SK-N-SH treated with all-trans-retinoic acid at 6 μM for 48 hours (cell line): ENCODE results near the gene LCN12.

Experiments used
- ATAC-seq: fragments of 200-7000 bp; cut with Tn5 transposase; 3 replicates; pipeline ENCODE4 v1.9.1; 2020; ENCODE audit warnings: mild to moderate bottlenecking, moderate library complexity
- ARNTL ChIP-seq: fragments of 450-650 bp; formaldehyde crosslinking; IDR thresholded peaks from 2 replicates; pipeline ENCODE4 v1.5.0; 2020; ENCODE audit warnings: low read depth, mild to moderate bottlenecking, moderate library complexity, borderline replicate concordance
- BACH2 ChIP-seq: fragments of 250-450 bp; sonication (Bioruptor Pico); IDR thresholded peaks from 2 replicates; pipeline ENCODE4 v1.9.0; 2021; ENCODE audit warnings: mild to moderate bottlenecking, borderline replicate concordance
- CSDC2 ChIP-seq: fragments of 250-450 bp; sonication (Bioruptor Pico); IDR thresholded peaks from 2 replicates; pipeline ENCODE4 v1.5.0; 2020; ENCODE audit warnings: mild to moderate bottlenecking, moderate library complexity
- ESRRG ChIP-seq: fragments of 250-450 bp; sonication (Bioruptor Pico); IDR thresholded peaks from 2 replicates; pipeline ENCODE4 v1.6.1; 2021; ENCODE audit warnings: mild to moderate bottlenecking
- GLIS3 ChIP-seq: fragments of 250-450 bp; sonication (Bioruptor Pico); IDR thresholded peaks from 2 replicates; pipeline ENCODE4 v1.5.0; 2020; ENCODE audit warnings: mild to moderate bottlenecking, moderate library complexity
- ISL1 ChIP-seq: fragments of 250-450 bp; sonication (Bioruptor Pico); IDR thresholded peaks from 2 replicates; pipeline ENCODE4 v2.1.2; 2022; ENCODE audit warnings: mild to moderate bottlenecking, moderate library complexity
- OSR1 ChIP-seq: fragments of 250-450 bp; sonication (Bioruptor Pico); IDR thresholded peaks from 2 replicates; pipeline ENCODE4 v1.8.0; 2022; ENCODE audit warnings: moderate library complexity, mild to moderate bottlenecking, inconsistent platforms
- PPARA ChIP-seq: fragments of 250-450 bp; sonication (Bioruptor Pico); IDR thresholded peaks from 2 replicates; pipeline ENCODE4 v1.5.0; 2020; ENCODE audit warnings: mild to moderate bottlenecking, borderline replicate concordance
- RARB ChIP-seq: fragments of 250-450 bp; sonication (Bioruptor Pico); IDR thresholded peaks from 2 replicates; pipeline ENCODE4 v1.8.0; 2021; ENCODE audit warnings: mild to moderate bottlenecking, moderate library complexity
- SNAI2 ChIP-seq: fragments of 250-450 bp; sonication (Bioruptor Pico); IDR thresholded peaks from 2 replicates; pipeline ENCODE4 v1.5.0; 2020; ENCODE audit warnings: mild to moderate bottlenecking, moderate library complexity
- TCF4 ChIP-seq: fragments of 250-450 bp; sonication (Bioruptor Pico); IDR thresholded peaks from 2 replicates; pipeline ENCODE4 v1.8.0; 2021; ENCODE audit warnings: mild to moderate bottlenecking, moderate library complexity, borderline replicate concordance
- TOX ChIP-seq: fragments of 250-450 bp; sonication (Bioruptor Pico); IDR thresholded peaks from 2 replicates; pipeline ENCODE4 v1.8.0; 2021; ENCODE audit warnings: mild to moderate bottlenecking, moderate library complexity, borderline replicate concordance
- ZC3H10 ChIP-seq: fragments of 250-450 bp; sonication (Bioruptor Pico); IDR thresholded peaks from 2 replicates; pipeline ENCODE4 v1.5.1; 2021; ENCODE audit warnings: mild to moderate bottlenecking, moderate library complexity
- ZFP3 ChIP-seq: fragments of 250-450 bp; sonication (Bioruptor Pico); IDR thresholded peaks from 2 replicates; pipeline ENCODE4 v1.5.0; 2020; ENCODE audit warnings: mild to moderate bottlenecking, moderate library complexity
- ZFP30 ChIP-seq: fragments of 450-650 bp; formaldehyde crosslinking; IDR thresholded peaks from 2 replicates; pipeline ENCODE4 v1.5.0; 2022; ENCODE audit warnings: mild to moderate bottlenecking, moderate library complexity
- ZNF565 ChIP-seq: fragments of 450-650 bp; formaldehyde crosslinking; conservative IDR thresholded peaks from 2 replicates; pipeline ENCODE4 v1.5.0; 2020; ENCODE audit warnings: low read depth, mild to moderate bottlenecking, moderate library complexity
- ZNF70 ChIP-seq: fragments of 450-650 bp; formaldehyde crosslinking; IDR thresholded peaks from 2 replicates; pipeline ENCODE4 v1.5.0; 2020; ENCODE audit warnings: mild to moderate bottlenecking, moderate library complexity
- ZNF8 ChIP-seq: fragments of 450-650 bp; formaldehyde crosslinking; IDR thresholded peaks from 2 replicates; pipeline ENCODE4 v1.5.0; 2020; ENCODE audit warnings: mild to moderate bottlenecking, moderate library complexity
- TF ChIP-seq, protein P1 (sequence below): fragments of 250-450 bp; sonication (Bioruptor Pico); IDR thresholded peaks from 2 replicates; pipeline ENCODE4 v1.5.1; 2020; ENCODE audit warnings: low read depth, mild to moderate bottlenecking, moderate library complexity
- TF ChIP-seq, protein P2 (sequence below): fragments of 250-450 bp; sonication (Bioruptor Pico); IDR thresholded peaks from 2 replicates; pipeline ENCODE4 v1.8.0; 2020; ENCODE audit warnings: mild to moderate bottlenecking, moderate library complexity, borderline replicate concordance
- TF ChIP-seq, protein P3 (sequence below): fragments of 250-450 bp; sonication (Bioruptor Pico); IDR thresholded peaks from 2 replicates; pipeline ENCODE4 v1.5.0; 2020; ENCODE audit warnings: mild to moderate bottlenecking, moderate library complexity

Gene LCN12

DNA sequence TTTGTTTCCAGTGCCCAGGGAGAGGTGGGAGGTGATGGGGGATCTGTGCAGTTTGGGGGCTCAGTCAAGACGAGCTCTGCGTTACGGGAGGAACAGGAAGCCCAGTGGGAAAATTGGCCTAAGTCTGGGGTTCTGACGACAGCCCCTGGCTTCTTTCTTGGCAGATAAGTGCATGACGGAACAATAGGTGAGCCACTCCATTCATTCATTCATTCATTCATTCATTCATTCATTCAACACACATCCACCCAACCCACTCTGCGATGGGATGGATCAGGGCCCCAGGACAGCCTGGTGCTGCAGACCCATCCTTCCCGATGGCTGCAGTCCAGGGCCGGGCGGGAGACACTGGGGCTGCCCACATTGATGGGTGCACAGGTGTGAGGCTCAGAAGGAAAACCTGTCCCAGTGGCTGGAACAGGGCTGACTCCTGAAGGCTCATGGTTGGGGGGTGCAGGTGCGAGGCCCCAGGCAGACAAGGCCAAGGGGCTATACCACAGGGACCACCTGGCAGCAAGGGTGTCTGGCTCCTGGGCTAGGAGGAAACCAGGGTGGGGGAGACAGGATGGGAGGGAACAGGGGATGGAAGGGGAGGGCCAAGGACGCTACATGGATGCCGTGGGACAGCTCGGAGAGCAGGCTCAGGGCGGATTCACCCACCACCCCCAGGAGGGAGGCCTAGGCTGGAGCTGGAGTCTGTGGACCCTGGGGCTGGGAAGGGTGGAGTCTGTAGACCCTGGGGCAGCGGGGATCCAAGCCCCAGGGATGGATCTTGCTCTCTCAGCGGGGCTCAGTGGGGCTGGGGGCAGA lies 28.8 kb downstream of the LCN12 start:
- TF ChIP-seq ZNF8 (CRISPR knock-in tag), result no peak
- no peak for TF ChIP-seq GLIS3
- no peak for TF ChIP-seq CSDC2 (CRISPR knock-in tag)
- no peak for TF ChIP-seq ESRRG
- no peak for TF ChIP-seq TOX (CRISPR knock-in tag)
- TF ChIP-seq RARB, result no peak
- TF ChIP-seq ZFP30 (CRISPR knock-in tag), result no peak
- TF ChIP-seq, protein P1, sequence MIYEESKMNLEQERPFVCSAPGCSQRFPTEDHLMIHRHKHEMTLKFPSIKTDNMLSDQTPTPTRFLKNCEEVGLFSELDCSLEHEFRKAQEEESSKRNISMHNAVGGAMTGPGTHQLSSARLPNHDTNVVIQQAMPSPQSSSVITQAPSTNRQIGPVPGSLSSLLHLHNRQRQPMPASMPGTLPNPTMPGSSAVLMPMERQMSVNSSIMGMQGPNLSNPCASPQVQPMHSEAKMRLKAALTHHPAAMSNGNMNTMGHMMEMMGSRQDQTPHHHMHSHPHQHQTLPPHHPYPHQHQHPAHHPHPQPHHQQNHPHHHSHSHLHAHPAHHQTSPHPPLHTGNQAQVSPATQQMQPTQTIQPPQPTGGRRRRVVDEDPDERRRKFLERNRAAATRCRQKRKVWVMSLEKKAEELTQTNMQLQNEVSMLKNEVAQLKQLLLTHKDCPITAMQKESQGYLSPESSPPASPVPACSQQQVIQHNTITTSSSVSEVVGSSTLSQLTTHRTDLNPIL (CRISPR knock-in tag), result no peak
- TF ChIP-seq ZNF565, result no peak
- TF ChIP-seq ISL1, result no peak
- no peak for TF ChIP-seq ARNTL (CRISPR knock-in tag)
- no peak for TF ChIP-seq PPARA (CRISPR knock-in tag)
- TF ChIP-seq, protein P2, sequence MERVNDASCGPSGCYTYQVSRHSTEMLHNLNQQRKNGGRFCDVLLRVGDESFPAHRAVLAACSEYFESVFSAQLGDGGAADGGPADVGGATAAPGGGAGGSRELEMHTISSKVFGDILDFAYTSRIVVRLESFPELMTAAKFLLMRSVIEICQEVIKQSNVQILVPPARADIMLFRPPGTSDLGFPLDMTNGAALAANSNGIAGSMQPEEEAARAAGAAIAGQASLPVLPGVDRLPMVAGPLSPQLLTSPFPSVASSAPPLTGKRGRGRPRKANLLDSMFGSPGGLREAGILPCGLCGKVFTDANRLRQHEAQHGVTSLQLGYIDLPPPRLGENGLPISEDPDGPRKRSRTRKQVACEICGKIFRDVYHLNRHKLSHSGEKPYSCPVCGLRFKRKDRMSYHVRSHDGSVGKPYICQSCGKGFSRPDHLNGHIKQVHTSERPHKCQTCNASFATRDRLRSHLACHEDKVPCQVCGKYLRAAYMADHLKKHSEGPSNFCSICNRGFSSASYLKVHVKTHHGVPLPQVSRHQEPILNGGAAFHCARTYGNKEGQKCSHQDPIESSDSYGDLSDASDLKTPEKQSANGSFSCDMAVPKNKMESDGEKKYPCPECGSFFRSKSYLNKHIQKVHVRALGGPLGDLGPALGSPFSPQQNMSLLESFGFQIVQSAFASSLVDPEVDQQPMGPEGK, result no peak
- TF ChIP-seq OSR1, result no peak
- no peak for ATAC-seq

DNA sequence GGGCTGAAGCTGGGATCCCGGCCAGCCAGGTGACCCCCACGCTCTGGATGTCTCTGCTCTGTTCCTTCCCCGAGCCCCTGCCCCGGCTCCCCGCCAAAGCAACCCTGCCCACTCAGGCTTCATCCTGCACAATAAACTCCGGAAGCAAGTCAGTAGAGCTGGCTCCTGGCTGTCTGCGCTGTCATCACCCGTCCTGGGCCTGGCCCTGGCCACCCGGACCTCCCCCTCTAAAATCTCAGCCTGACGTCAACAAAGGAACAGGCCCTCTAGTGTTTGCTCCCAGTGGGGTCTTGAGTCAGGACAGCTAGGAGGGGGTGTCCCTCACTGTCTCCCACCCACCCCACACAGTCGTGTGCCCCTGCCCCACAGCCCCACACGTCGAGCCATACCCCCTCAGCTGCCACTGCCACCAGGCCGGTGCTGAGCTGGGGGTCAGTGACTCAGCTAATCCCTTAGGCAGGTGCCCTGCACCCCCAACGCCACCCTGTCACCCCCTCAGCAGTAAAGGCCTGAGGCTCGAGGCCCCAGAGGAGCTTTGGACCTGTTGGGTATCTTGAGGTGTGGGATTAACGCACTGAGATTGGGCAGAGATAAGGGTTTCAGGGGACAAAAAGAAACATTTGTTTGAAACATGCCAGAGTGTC lies 29.6 kb downstream of the LCN12 start:
- TF ChIP-seq CSDC2 (CRISPR knock-in tag) (no peak), ZNF8 (CRISPR knock-in tag) (no peak), ESRRG (no peak), ZC3H10 (CRISPR knock-in tag) (no peak), ZFP3 (CRISPR knock-in tag) (no peak), ZFP30 (CRISPR knock-in tag) (no peak), RARB (no peak), ZNF565 (no peak), SNAI2 (no peak), TOX (CRISPR knock-in tag) (no peak), ZNF70 (no peak), PPARA (CRISPR knock-in tag) (no peak), ARNTL (CRISPR knock-in tag) (no peak), TCF4 (CRISPR knock-in tag) (no peak), BACH2 (CRISPR knock-in tag) (no peak)
- TF ChIP-seq, protein P1 (CRISPR knock-in tag), result no peak
- TF ChIP-seq, protein P2, result no peak
- TF ChIP-seq, protein P3, sequence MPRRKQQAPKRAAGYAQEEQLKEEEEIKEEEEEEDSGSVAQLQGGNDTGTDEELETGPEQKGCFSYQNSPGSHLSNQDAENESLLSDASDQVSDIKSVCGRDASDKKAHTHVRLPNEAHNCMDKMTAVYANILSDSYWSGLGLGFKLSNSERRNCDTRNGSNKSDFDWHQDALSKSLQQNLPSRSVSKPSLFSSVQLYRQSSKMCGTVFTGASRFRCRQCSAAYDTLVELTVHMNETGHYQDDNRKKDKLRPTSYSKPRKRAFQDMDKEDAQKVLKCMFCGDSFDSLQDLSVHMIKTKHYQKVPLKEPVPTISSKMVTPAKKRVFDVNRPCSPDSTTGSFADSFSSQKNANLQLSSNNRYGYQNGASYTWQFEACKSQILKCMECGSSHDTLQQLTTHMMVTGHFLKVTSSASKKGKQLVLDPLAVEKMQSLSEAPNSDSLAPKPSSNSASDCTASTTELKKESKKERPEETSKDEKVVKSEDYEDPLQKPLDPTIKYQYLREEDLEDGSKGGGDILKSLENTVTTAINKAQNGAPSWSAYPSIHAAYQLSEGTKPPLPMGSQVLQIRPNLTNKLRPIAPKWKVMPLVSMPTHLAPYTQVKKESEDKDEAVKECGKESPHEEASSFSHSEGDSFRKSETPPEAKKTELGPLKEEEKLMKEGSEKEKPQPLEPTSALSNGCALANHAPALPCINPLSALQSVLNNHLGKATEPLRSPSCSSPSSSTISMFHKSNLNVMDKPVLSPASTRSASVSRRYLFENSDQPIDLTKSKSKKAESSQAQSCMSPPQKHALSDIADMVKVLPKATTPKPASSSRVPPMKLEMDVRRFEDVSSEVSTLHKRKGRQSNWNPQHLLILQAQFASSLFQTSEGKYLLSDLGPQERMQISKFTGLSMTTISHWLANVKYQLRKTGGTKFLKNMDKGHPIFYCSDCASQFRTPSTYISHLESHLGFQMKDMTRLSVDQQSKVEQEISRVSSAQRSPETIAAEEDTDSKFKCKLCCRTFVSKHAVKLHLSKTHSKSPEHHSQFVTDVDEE, result no peak
- 0 out of 3 replicates have a peak, but pooled peaks have one; percentile 11 for ATAC-seq
